Measurements from ENCODE around the gene ERCC3. TPM values are rescaled to one million over a fixed set of nuclear protein-coding genes. Genes with fewer than 3 reads are reported as not detected.

ERCC3 gene
- total RNA-seq, 1 experiment from 2014 or later = 52.7 TPM

DNA sequence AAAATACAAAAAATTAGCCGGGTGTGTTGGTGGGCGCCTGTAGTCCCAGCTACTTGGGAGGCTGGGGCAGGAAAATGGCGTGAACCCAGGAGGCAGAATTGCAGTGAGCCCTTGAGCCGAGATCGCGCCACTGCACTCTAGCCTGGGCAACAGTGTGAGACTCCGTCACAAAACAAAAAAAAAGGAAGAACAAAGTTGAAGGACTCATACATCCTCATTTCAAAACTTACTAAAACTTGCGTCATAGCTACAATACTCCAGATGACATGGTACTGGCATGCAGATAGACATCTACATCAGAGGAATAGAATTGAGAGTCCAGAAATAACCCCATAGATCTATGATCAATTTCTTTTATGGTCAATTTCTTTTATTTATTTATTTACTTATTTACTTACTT is 60.2 kb downstream of the ERCC3 start:
- no peaks in the 10 kb centered on the region for H3K9me2 ChIP-seq (ENCODE audit: insufficient read depth)
- no peak overlapping the region for H3K27ac ChIP-seq (ENCODE audit: low read depth, low read length)
- no peaks in the 10 kb centered on the region for H3K27me3 ChIP-seq (ENCODE audit: insufficient read depth, low read length)
- H4K20me1 ChIP-seq (ENCODE audit: insufficient read depth) = no peaks in the 10 kb centered on the region
- POLR2A ChIA-PET = no interaction called here
- ATAC-seq (no peak), DNase-seq (ENCODE audit: low read depth, low spot score) (no peak)
- H2AFZ ChIP-seq (ENCODE audit: low read depth, low read length, poor library complexity, severe bottlenecking) = no peak overlapping the region
- RAD21 ChIA-PET (ENCODE audit: low non-redundant PET in 1 of 2, low total read pairs in 2 of 2, uncharacterized antibody in 2 of 2, unreplicated experiment in 2 of 2) = no interaction called here
- no peak for TF ChIP-seq TCF7L2 (IDR thresholded peaks at IDR 0.05; ENCODE audit: borderline replicate concordance, extremely low read depth, insufficient read depth, insufficient read length)
- TF ChIP-seq, protein P1, sequence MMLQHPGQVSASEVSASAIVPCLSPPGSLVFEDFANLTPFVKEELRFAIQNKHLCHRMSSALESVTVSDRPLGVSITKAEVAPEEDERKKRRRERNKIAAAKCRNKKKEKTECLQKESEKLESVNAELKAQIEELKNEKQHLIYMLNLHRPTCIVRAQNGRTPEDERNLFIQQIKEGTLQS (IDR thresholded peaks at IDR 0.05) = no peak
- no peak overlapping the region for H3K4me3 ChIP-seq (replicated peaks in 1 of 2; ENCODE audit: low read depth in 1 of 2, low read length in 2 of 2)
- H3K79me2 ChIP-seq (ENCODE audit: insufficient read depth, low read length) = no peaks in the 10 kb centered on the region
- BruUV-seq (replicated peaks) = no TSS peak
- CTCF ChIA-PET = no interaction called here
- H3K9me3 ChIP-seq (ENCODE audit: control insufficient read depth in 1 of 2, insufficient read depth in 1 of 2, low read depth in 1 of 2, low read length in 2 of 2) = no peaks in the 10 kb centered on the region; a peak in 1 of 4 replicates
- H3K4me1 ChIP-seq (ENCODE audit: control insufficient read depth in 1 of 2, insufficient read depth in 2 of 2, low read length in 2 of 2) = no peaks in the 10 kb centered on the region
- H3K9ac ChIP-seq (ENCODE audit: low read length) = no peak overlapping the region
- intact Hi-C loops (cut with micrococcal nuclease) = no loop called here
- no peak overlapping the region for H3K4me2 ChIP-seq (ENCODE audit: low read length)
- no peaks in the 10 kb centered on the region for H3K36me3 ChIP-seq (ENCODE audit: control insufficient read depth in 1 of 2, insufficient read depth in 2 of 2, low read length in 2 of 2)

DNA sequence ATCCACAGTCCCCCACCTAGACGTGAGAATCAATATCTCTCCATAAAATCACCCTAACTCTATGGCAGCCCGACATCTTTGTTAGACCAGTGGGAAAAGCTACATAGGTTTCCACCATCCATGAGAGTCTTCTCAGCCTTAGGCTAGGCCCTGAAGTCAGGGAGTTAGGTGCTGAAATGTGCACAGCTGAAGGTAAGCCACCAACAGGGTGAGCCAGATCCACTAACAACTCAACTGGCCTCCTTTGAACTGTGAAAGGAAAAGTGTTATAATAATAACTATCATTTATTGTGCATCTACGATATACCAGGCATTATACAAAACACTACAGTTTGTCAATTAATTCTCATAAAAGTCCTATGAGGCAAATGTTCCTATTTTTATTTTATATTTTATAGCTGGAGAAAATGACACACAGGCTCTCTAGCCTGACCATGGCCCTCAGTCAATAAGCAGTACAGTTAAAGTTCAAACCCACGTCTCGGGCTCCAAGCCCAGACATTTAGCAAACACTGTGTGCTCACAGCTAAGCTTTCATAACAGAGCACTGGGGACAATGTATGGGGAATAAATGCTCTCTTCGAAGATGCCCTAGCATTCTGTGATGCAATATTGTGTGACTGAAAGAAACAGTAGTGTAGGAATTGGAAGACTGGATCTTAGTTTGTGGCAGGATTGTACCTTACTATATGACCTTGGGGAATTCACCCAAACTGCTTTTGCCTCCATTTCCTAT is 62.6 kb downstream of the ERCC3 start:
- Histone ChIP-seq H3K36me3 (ENCODE audit: control insufficient read depth in 1 of 2, insufficient read depth in 2 of 2, low read length in 2 of 2) (no peaks in the 10 kb centered on the region), H3K4me3 (replicated peaks in 1 of 2; ENCODE audit: low read depth in 1 of 2, low read length in 2 of 2) (no peak overlapping the region), H3K9me3 (ENCODE audit: control insufficient read depth in 1 of 2, insufficient read depth in 1 of 2, low read depth in 1 of 2, low read length in 2 of 2) (peaks cover 0 to 3% of the 10 kb centered on the region in 2 experiments; a peak in 1 of 4 replicates), H4K20me1 (ENCODE audit: insufficient read depth) (no peaks in the 10 kb centered on the region), H3K79me2 (ENCODE audit: insufficient read depth, low read length) (no peaks in the 10 kb centered on the region), H3K9ac (ENCODE audit: low read length) (no peak overlapping the region), H3K4me1 (ENCODE audit: control insufficient read depth in 1 of 2, insufficient read depth in 2 of 2, low read length in 2 of 2) (peaks cover 0 to 7% of the 10 kb centered on the region in 2 experiments; a peak in 2 of 4 replicates), H3K9me2 (ENCODE audit: insufficient read depth) (no peaks in the 10 kb centered on the region), H3K27ac (ENCODE audit: low read depth, low read length) (no peak overlapping the region), H2AFZ (ENCODE audit: low read depth, low read length, poor library complexity, severe bottlenecking) (no peak overlapping the region), H3K4me2 (ENCODE audit: low read length) (no peak overlapping the region), H3K27me3 (ENCODE audit: insufficient read depth, low read length) (no peaks in the 10 kb centered on the region)
- intact Hi-C loops (cut with micrococcal nuclease) = no loop called here
- ChIA-PET RAD21 (ENCODE audit: low non-redundant PET in 1 of 2, low total read pairs in 2 of 2, uncharacterized antibody in 2 of 2, unreplicated experiment in 2 of 2) (no interaction called here), POLR2A (no interaction called here), CTCF (no interaction called here)
- no TSS peak for BruUV-seq (replicated peaks)
- no peak for ATAC-seq
- DNase-seq (ENCODE audit: low read depth, low spot score) = no peak
- TF ChIP-seq EGR1 (IDR thresholded peaks at IDR 0.05; ENCODE audit: low read depth) = no peak
- TF ChIP-seq, protein P2, sequence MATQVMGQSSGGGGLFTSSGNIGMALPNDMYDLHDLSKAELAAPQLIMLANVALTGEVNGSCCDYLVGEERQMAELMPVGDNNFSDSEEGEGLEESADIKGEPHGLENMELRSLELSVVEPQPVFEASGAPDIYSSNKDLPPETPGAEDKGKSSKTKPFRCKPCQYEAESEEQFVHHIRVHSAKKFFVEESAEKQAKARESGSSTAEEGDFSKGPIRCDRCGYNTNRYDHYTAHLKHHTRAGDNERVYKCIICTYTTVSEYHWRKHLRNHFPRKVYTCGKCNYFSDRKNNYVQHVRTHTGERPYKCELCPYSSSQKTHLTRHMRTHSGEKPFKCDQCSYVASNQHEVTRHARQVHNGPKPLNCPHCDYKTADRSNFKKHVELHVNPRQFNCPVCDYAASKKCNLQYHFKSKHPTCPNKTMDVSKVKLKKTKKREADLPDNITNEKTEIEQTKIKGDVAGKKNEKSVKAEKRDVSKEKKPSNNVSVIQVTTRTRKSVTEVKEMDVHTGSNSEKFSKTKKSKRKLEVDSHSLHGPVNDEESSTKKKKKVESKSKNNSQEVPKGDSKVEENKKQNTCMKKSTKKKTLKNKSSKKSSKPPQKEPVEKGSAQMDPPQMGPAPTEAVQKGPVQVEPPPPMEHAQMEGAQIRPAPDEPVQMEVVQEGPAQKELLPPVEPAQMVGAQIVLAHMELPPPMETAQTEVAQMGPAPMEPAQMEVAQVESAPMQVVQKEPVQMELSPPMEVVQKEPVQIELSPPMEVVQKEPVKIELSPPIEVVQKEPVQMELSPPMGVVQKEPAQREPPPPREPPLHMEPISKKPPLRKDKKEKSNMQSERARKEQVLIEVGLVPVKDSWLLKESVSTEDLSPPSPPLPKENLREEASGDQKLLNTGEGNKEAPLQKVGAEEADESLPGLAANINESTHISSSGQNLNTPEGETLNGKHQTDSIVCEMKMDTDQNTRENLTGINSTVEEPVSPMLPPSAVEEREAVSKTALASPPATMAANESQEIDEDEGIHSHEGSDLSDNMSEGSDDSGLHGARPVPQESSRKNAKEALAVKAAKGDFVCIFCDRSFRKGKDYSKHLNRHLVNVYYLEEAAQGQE (IDR thresholded peaks at IDR 0.05; ENCODE audit: low read depth) = no peak
- TF ChIP-seq JUND (IDR thresholded peaks at IDR 0.05) = no peak
- TF ChIP-seq SP1 (IDR thresholded peaks at IDR 0.05; ENCODE audit: low read depth) = no peak
- TF ChIP-seq, protein P3, sequence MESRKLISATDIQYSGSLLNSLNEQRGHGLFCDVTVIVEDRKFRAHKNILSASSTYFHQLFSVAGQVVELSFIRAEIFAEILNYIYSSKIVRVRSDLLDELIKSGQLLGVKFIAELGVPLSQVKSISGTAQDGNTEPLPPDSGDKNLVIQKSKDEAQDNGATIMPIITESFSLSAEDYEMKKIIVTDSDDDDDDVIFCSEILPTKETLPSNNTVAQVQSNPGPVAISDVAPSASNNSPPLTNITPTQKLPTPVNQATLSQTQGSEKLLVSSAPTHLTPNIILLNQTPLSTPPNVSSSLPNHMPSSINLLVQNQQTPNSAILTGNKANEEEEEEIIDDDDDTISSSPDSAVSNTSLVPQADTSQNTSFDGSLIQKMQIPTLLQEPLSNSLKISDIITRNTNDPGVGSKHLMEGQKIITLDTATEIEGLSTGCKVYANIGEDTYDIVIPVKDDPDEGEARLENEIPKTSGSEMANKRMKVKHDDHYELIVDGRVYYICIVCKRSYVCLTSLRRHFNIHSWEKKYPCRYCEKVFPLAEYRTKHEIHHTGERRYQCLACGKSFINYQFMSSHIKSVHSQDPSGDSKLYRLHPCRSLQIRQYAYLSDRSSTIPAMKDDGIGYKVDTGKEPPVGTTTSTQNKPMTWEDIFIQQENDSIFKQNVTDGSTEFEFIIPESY (IDR thresholded peaks at IDR 0.05; ENCODE audit: extremely low read depth, insufficient replicate concordance, low read length) = no peak
- TF ChIP-seq CBX3 (IDR thresholded peaks at IDR 0.05; ENCODE audit: low read depth) = no peak
- no peak for TF ChIP-seq SIN3A (IDR thresholded peaks at IDR 0.05; ENCODE audit: low read depth)
- no peak for TF ChIP-seq YY1 (IDR thresholded peaks at IDR 0.05; ENCODE audit: extremely low read depth, insufficient replicate concordance, low read depth, low read length)
- no peak for TF ChIP-seq TCF7L2 (IDR thresholded peaks at IDR 0.05; ENCODE audit: borderline replicate concordance, extremely low read depth, insufficient read depth, insufficient read length)
- TF ChIP-seq POLR2AphosphoS5 (IDR thresholded peaks at IDR 0.05; ENCODE audit: low read depth, low read length) = no peak
- TF ChIP-seq RAD21 (IDR thresholded peaks at IDR 0.05; ENCODE audit: low read depth) = no peak
- TF ChIP-seq ELF1 (IDR thresholded peaks at IDR 0.05; ENCODE audit: borderline replicate concordance, low read depth) = no peak
- TF ChIP-seq ZFX (IDR thresholded peaks at IDR 0.05) = no peak
- no peak for TF ChIP-seq EZH2phosphoT487 (IDR thresholded peaks at IDR 0.05; ENCODE audit: borderline replicate concordance)
